H1 (cell line): Measurements from ENCODE around the gene ACSF2.

Experiments used
- EP300 ChIP-seq, 2 experiments: IDR thresholded peaks; 1 replicate in 1 of 2; 2 replicates in 1 of 2; pipeline ENCODE4 v1.6.1; 2011 to 2012; ENCODE audit warnings: low read depth in 2 of 2, low read length in 2 of 2, mild to moderate bottlenecking in 2 of 2, borderline replicate concordance in 1 of 2, inconsistent platforms in 1 of 2, moderate library complexity in 1 of 2
- GABPA ChIP-seq: IDR thresholded peaks from 2 replicates; pipeline ENCODE4 v1.6.1; 2011; ENCODE audit warnings: mild to moderate bottlenecking, low read length, moderate library complexity, borderline replicate concordance; ENCODE audit not compliant: insufficient read depth
- JUND ChIP-seq: IDR thresholded peaks from 2 replicates; pipeline ENCODE4 v1.6.1; 2011; ENCODE audit warnings: mild to moderate bottlenecking, improper control_type of control experiment, low read length
- POLR2A ChIP-seq, 2 experiments: IDR thresholded peaks; 1 replicate in 1 of 2; 2 replicates in 1 of 2; pipeline ENCODE4 v1.6.1; 2011; ENCODE audit warnings: low read depth in 2 of 2, low read length in 2 of 2, mild to moderate bottlenecking in 2 of 2; ENCODE audit errors: control extremely low read depth in 1 of 2
- POLR2AphosphoS5 ChIP-seq: IDR thresholded peaks from 2 replicates; pipeline ENCODE4 v1.6.1; 2011; ENCODE audit warnings: low read depth, low read length
- SP1 ChIP-seq: IDR thresholded peaks from 2 replicates; pipeline ENCODE4 v1.6.1; 2011; ENCODE audit warnings: low read depth, low read length
- TBP ChIP-seq: IDR thresholded peaks from 2 replicates; pipeline ENCODE4 v1.6.1; 2011; ENCODE audit warnings: low read depth, low read length, improper control_type of control experiment
- USF2 ChIP-seq: IDR thresholded peaks from 2 replicates; pipeline ENCODE4 v1.6.1; 2011; ENCODE audit warnings: low read length, improper control_type of control experiment
- TF ChIP-seq, protein P1 (sequence below), 3 experiments: IDR thresholded peaks; 1 replicate in 2 of 3; 2 replicates in 1 of 3; pipeline versions ENCODE4 v1.5.1 to v1.6.1; 2011; ENCODE audit warnings: low read length in 3 of 3, mild to moderate bottlenecking in 3 of 3, inconsistent platforms in 2 of 3, low read depth in 1 of 3, moderate library complexity in 1 of 3; ENCODE audit not compliant: insufficient read depth in 1 of 3; ENCODE audit errors: control extremely low read depth in 1 of 3
- TF ChIP-seq, protein P2 (sequence below): IDR thresholded peaks from 2 replicates; pipeline ENCODE4 v1.6.1; 2012; ENCODE audit warnings: inconsistent platforms
- TF ChIP-seq, protein P3 (sequence below): IDR thresholded peaks from 2 replicates; pipeline ENCODE4 v1.6.1; 2012; ENCODE audit warnings: inconsistent platforms

DNA sequence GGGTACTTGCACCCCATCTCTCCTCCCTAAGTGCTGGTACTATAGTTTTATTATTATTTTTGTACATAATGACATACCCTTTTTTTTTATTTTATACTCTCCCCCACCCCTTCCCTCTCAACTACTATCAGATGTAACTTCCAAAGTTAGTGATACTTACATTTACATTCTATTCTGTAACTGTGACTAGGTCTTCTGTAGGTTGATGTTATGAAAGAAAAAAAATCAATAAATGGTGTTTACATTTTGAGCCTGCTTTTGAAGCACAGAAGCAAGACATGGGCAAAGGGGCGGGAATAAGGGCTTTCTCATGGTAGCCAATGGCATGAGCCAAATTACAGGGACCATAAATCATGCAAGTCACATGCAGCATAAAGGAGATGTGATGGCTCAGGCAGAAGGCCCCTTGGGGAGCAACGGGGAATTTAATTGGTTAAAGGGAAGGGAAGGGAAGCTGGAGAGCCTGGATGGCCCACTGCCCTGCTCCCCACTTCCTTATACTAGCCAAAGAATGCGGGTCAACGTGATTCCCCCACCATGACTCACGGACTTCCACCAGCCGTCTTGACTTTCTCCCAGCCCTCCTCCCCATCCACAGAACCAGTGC, 2.4 kb upstream of the ACSF2 start:
- TF ChIP-seq, protein P1, sequence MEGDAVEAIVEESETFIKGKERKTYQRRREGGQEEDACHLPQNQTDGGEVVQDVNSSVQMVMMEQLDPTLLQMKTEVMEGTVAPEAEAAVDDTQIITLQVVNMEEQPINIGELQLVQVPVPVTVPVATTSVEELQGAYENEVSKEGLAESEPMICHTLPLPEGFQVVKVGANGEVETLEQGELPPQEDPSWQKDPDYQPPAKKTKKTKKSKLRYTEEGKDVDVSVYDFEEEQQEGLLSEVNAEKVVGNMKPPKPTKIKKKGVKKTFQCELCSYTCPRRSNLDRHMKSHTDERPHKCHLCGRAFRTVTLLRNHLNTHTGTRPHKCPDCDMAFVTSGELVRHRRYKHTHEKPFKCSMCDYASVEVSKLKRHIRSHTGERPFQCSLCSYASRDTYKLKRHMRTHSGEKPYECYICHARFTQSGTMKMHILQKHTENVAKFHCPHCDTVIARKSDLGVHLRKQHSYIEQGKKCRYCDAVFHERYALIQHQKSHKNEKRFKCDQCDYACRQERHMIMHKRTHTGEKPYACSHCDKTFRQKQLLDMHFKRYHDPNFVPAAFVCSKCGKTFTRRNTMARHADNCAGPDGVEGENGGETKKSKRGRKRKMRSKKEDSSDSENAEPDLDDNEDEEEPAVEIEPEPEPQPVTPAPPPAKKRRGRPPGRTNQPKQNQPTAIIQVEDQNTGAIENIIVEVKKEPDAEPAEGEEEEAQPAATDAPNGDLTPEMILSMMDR (IDR thresholded peaks at IDR 0.05; ENCODE audit: control extremely low read depth in 1 of 3, insufficient read depth in 1 of 3, low read depth in 1 of 3, low read length in 3 of 3), result no peak
- TF ChIP-seq TBP (no peak), USF2 (no peak), EP300 (IDR thresholded peaks at IDR 0.05; ENCODE audit: borderline replicate concordance in 1 of 2, low read depth in 2 of 2, low read length in 2 of 2) (no peak), SP1 (no peak), JUND (no peak), GABPA (no peak), POLR2A (IDR thresholded peaks at IDR 0.05; ENCODE audit: control extremely low read depth in 1 of 2, low read depth in 2 of 2, low read length in 2 of 2) (no peak), POLR2AphosphoS5 (no peak)
- TF ChIP-seq, protein P2, sequence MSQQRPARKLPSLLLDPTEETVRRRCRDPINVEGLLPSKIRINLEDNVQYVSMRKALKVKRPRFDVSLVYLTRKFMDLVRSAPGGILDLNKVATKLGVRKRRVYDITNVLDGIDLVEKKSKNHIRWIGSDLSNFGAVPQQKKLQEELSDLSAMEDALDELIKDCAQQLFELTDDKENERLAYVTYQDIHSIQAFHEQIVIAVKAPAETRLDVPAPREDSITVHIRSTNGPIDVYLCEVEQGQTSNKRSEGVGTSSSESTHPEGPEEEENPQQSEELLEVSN, result no peak
- TF ChIP-seq, protein P3, sequence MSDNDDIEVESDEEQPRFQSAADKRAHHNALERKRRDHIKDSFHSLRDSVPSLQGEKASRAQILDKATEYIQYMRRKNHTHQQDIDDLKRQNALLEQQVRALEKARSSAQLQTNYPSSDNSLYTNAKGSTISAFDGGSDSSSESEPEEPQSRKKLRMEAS, result no peak
